Stimulated activated CD8-positive, alpha-beta memory T cell treated with anti-CD3 and anti-CD28 coated beads, Interleukin-12 subunit alpha, Interleukin-12 subunit beta, amount 100 ng/mL, for 24 hours (primary cell): ENCODE data around the gene NAMPT.
"Not testable (repeated sequence)": the region's sequence is repeated elsewhere in the genome, so short reads cannot be mapped to it uniquely, and the experiment has no call there.

Source experiments
- DNase-seq: peaks from one replicate; pipeline ENCODE4 v3.0.0-alpha.2; 2020; ENCODE audit errors: extremely low read depth

Gene NAMPT

GRCh38 chr7:106231856-106232490, 52.8 kb downstream of the NAMPT start:
- DNase-seq, result no peak

GRCh38 chr7:106225856-106226255, 58.9 kb downstream of the NAMPT start:
- no peak for DNase-seq

- DNase-seq, result no peak
These were observed 60.0 kb downstream of the NAMPT start for GRCh38 chr7:106224797-106225196.

- no peak for DNase-seq
These were observed 61.6 kb downstream of the NAMPT start for GRCh38 chr7:106223156-106223555.

- no peak for DNase-seq
These were observed 62.2 kb downstream of the NAMPT start for GRCh38 chr7:106222545-106222944.

- no peak for DNase-seq
These were observed 64.5 kb downstream of the NAMPT start for GRCh38 chr7:106220307-106220706.

GRCh38 chr7:106219170-106219569, 65.6 kb downstream of the NAMPT start:
- no peak for DNase-seq

- no peak for DNase-seq
These were observed 66.2 kb downstream of the NAMPT start for GRCh38 chr7:106218546-106218945.

GRCh38 chr7:106216923-106217542, 67.8 kb downstream of the NAMPT start:
- DNase-seq, result no peak

- DNase-seq, result no peak
These were observed 68.3 kb downstream of the NAMPT start for GRCh38 chr7:106216517-106216922.

- DNase-seq, result no peak
These were observed 68.8 kb downstream of the NAMPT start for GRCh38 chr7:106215868-106216516.

- DNase-seq, result not testable (repeated sequence)
These were observed 75.8 kb downstream of the NAMPT start for GRCh38 chr7:106208944-106209343.

GRCh38 chr7:106206826-106207541, 77.8 kb downstream of the NAMPT start:
- DNase-seq, result no peak

GRCh38 chr7:106205621-106206222, 79.1 kb downstream of the NAMPT start:
- no peak for DNase-seq

GRCh38 chr7:106203473-106203872, 81.3 kb downstream of the NAMPT start:
- no peak for DNase-seq

GRCh38 chr7:106201164-106201563, 83.6 kb downstream of the NAMPT start:
- DNase-seq, result no peak

- DNase-seq, result no peak
These were observed 84.9 kb downstream of the NAMPT start for GRCh38 chr7:106199813-106200364.

- DNase-seq, result no peak
These were observed 85.8 kb downstream of the NAMPT start for GRCh38 chr7:106199024-106199423.
